ENCODE data around the gene DISC1. TPM values are rescaled to one million over a fixed set of nuclear protein-coding genes. Genes with fewer than 3 reads are reported as not detected.
"Not testable (repeated sequence)": the region's sequence is repeated elsewhere in the genome, so short reads cannot be mapped to it uniquely, and the experiment has no call there.

DISC1 gene
- total and polyA plus RNA-seq, 2 experiments from 2014 or later, result 0.43 to 1.2 TPM

DNA sequence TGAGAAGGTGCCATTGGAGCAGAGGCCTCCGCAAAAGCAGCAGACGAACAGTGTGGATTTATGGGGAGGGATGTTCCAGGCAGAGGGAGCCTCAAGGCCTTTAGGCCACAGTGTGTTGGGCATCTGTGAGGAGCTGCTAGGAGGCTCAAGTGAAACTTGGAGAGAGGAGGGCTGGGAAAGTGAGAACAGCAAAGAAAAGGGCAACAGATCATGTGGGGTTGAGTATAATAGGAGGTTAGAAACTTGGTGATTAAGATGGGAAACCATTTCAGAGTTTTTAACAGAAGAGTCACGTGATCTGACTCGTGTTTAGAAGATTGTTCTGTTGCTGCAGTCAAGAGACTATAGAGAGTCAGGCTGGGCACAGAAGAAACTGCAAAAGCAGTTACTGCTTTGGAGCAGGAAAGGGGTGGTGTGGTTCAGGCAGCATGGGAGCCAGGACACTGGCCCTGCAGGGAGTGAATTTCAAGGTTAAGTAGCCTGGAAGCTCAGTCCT, 277.0 kb downstream of the DISC1 start:
- H3K27me3 ChIP-seq (replicated peaks; ENCODE audit: insufficient read depth), result no peaks in the 10 kb centered on the region
- no peak for TF ChIP-seq EZH2phosphoT487 (IDR thresholded peaks at IDR 0.05; ENCODE audit: insufficient read depth, low read depth)
- TF ChIP-seq EZH2 (IDR thresholded peaks at IDR 0.05; ENCODE audit: insufficient read depth, poor library complexity, severe bottlenecking), result no peak
- H3K4me2 ChIP-seq (ENCODE audit: unreplicated experiment), result no peak overlapping the region
- no peak overlapping the region for H2AFZ ChIP-seq
- H3K9ac ChIP-seq, result no peak overlapping the region
- no peaks in the 10 kb centered on the region for H3F3A ChIP-seq (ENCODE audit: insufficient read depth)
- 55 to 61% methylated on average over 4 of the region's 4 CpGs for WGBS, 2 experiments (ENCODE audit: low coverage in 1 of 2, low lambda C conversion rate in 2 of 2, missing lambda C conversion rate in 2 of 2)
- in situ Hi-C loops (cut with MboI), result no loop called here
- no peaks in the 10 kb centered on the region for H3K9me3 ChIP-seq (ENCODE audit: low read depth)
- no peaks in the 10 kb centered on the region for H3K9me2 ChIP-seq (ENCODE audit: insufficient read depth)
- no peaks in the 10 kb centered on the region for H3K79me2 ChIP-seq (ENCODE audit: insufficient read depth)
- H3K4me1 ChIP-seq (ENCODE audit: insufficient read depth), result no peaks in the 10 kb centered on the region
- DNase-seq, result no peak
- H3K27ac ChIP-seq, result no peak overlapping the region
- no peaks in the 10 kb centered on the region for H4K20me1 ChIP-seq (ENCODE audit: insufficient read depth)
- H3K4me3 ChIP-seq, result no peak overlapping the region
- H3K36me3 ChIP-seq (ENCODE audit: low read depth), result no peaks in the 10 kb centered on the region

DNA sequence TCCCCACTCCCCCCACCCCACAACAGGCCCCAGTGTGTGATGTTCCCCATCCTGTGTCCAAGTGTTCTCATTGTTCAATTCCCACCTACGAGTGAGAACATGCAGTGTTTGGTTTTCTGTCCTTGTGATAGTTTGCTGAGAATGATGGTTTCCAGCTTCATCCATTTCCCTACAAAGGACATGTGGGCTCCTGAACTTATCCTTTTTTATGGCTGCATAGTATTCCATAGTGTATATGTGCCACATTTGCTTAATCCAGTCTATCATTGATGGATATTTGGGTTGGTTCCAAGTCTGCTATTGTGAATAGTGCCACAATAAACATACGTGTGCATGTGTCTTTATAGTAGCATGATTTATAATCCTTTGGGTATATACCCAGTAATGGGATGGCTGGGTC, 280.7 kb downstream of the DISC1 start:
- H3K4me3 ChIP-seq; DNase-seq; H2AFZ ChIP-seq; in situ Hi-C loops (cut with MboI); H3K36me3 ChIP-seq (ENCODE audit: low read depth); H3K27me3 ChIP-seq (replicated peaks; ENCODE audit: insufficient read depth); H3K79me2 ChIP-seq (ENCODE audit: insufficient read depth); H3K27ac ChIP-seq; H3K4me2 ChIP-seq (ENCODE audit: unreplicated experiment); H3F3A ChIP-seq (ENCODE audit: insufficient read depth); H3K9ac ChIP-seq; H4K20me1 ChIP-seq (ENCODE audit: insufficient read depth); H3K9me3 ChIP-seq (ENCODE audit: low read depth); H3K4me1 ChIP-seq (ENCODE audit: insufficient read depth); H3K9me2 ChIP-seq (ENCODE audit: insufficient read depth): not testable (repeated sequence)
- 65 to 73% methylated on average over 2 of the region's 2 CpGs for WGBS, 2 experiments (ENCODE audit: low coverage in 1 of 2, low lambda C conversion rate in 2 of 2, missing lambda C conversion rate in 2 of 2)

DNA sequence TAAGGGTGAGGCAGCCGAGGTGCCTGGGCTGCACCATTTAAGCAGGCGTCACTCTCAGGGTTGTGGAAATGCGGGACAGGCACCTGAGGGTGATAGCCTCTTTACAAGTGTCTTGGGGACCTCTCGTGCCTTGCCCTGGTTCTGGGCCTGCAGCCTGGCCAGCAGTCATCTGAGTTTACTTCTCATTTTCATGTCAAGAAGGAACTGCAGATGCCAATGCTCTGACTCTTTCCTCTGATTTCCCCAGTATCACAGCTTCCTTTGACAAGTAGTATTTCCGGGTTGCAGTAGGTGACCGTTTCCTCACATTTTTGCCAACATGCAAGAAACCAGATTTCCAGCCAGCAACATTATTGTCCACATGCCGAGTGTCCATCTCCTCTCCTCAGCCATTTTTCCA, 286.9 kb downstream of the DISC1 start:
- Histone ChIP-seq H2AFZ (no peak overlapping the region), H3K9me2 (ENCODE audit: insufficient read depth) (no peaks in the 10 kb centered on the region), H3K9me3 (ENCODE audit: low read depth) (no peaks in the 10 kb centered on the region), H4K20me1 (ENCODE audit: insufficient read depth) (no peaks in the 10 kb centered on the region), H3K79me2 (ENCODE audit: insufficient read depth) (no peaks in the 10 kb centered on the region), H3K27ac (no peak overlapping the region), H3K4me1 (ENCODE audit: insufficient read depth) (no peaks in the 10 kb centered on the region), H3F3A (ENCODE audit: insufficient read depth) (no peaks in the 10 kb centered on the region), H3K27me3 (replicated peaks; ENCODE audit: insufficient read depth) (no peaks in the 10 kb centered on the region), H3K4me2 (ENCODE audit: unreplicated experiment) (no peak overlapping the region), H3K4me3 (no peak overlapping the region), H3K9ac (no peak overlapping the region), H3K36me3 (ENCODE audit: low read depth) (no peaks in the 10 kb centered on the region)
- WGBS, 2 experiments (ENCODE audit: low coverage in 1 of 2, low lambda C conversion rate in 2 of 2, missing lambda C conversion rate in 2 of 2), result 71 to 74% methylated on average over 7 of the region's 7 CpGs
- no peak for DNase-seq
- TF ChIP-seq EZH2phosphoT487 (IDR thresholded peaks at IDR 0.05; ENCODE audit: insufficient read depth, low read depth), result no peak
- TF ChIP-seq EZH2 (IDR thresholded peaks at IDR 0.05; ENCODE audit: insufficient read depth, poor library complexity, severe bottlenecking), result no peak
- in situ Hi-C loops (cut with MboI), result no loop called here

DNA sequence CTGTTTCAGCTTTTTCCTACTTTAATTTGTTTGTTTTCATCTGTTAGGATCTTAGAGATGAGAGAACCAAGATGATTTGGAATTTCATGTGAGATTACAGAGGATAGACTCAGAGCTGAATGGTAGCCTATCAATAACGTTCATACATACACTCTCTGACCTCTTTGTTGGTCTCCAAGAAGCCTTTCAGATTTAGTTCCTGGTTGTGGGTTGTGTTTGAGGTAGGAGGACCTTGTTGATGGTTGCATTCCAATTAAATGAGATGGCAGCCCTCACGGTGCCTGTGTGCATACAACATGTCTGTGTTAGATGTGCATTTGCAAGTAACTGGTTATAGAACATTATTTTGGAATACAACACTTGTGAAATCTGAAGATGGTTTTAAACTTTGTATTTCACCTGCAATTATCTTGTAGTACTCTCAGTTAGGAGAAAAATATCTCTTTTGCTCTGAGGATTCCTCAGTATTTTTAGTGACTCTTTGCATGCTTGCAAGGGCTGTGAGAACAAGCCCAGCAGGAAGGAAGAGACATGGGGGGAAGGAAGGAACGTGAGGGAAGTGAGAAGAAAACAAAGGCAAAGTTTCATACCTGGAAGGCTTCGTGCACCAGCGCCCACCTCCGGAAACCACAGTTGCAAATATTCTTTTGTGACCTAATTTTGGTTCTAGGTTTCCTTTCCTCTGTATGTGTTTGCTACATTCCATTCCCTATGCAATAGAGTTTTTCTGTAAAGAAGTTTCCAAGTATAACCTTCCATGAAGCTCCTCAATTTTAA, 291.8 kb downstream of the DISC1 start:
- Histone ChIP-seq H3K27ac (no peak overlapping the region), H2AFZ (no peak overlapping the region), H3K9me2 (ENCODE audit: insufficient read depth) (no peaks in the 10 kb centered on the region), H3K4me1 (ENCODE audit: insufficient read depth) (peaks cover 4% of the 10 kb centered on the region; the same call in 1 of the 2 replicates), H3K79me2 (ENCODE audit: insufficient read depth) (no peaks in the 10 kb centered on the region), H3K36me3 (ENCODE audit: low read depth) (no peaks in the 10 kb centered on the region), H3K27me3 (replicated peaks; ENCODE audit: insufficient read depth) (no peaks in the 10 kb centered on the region), H3K9ac (no peak overlapping the region), H4K20me1 (ENCODE audit: insufficient read depth) (no peaks in the 10 kb centered on the region), H3F3A (ENCODE audit: insufficient read depth) (no peaks in the 10 kb centered on the region), H3K4me2 (ENCODE audit: unreplicated experiment) (no peak overlapping the region), H3K9me3 (ENCODE audit: low read depth) (no peaks in the 10 kb centered on the region), H3K4me3 (no peak overlapping the region)
- no peak for DNase-seq
- in situ Hi-C loops (cut with MboI), result no loop called here
- 74 to 80% methylated on average over 6 of the region's 6 CpGs for WGBS, 2 experiments (ENCODE audit: low coverage in 1 of 2, low lambda C conversion rate in 2 of 2, missing lambda C conversion rate in 2 of 2)
- TF ChIP-seq EZH2 (IDR thresholded peaks at IDR 0.05; ENCODE audit: insufficient read depth, poor library complexity, severe bottlenecking), result no peak

Measured in GM23248 (cell line).